Hindlimb muscle (tissue), 1 donor: ENCODE measurements around the gene OSBPL2. TPM values are rescaled to one million over a fixed set of nuclear protein-coding genes. Genes with fewer than 3 reads are reported as not detected.

Source experiments
- DNase-seq: peaks from one replicate; pipeline ENCODE4 v3.0.0-alpha.2; 2013
- polyA plus RNA-seq: library from polyadenylated mRNA; unstranded; fragments of 120-200 nt; gene quantifications from one replicate; pipeline ENCODE4 v1.2.1, GENCODE V29; 2013; ENCODE audit not compliant: insufficient read length

OSBPL2 gene
- polyA plus RNA-seq, 1 donor: 30.3 TPM

DNA sequence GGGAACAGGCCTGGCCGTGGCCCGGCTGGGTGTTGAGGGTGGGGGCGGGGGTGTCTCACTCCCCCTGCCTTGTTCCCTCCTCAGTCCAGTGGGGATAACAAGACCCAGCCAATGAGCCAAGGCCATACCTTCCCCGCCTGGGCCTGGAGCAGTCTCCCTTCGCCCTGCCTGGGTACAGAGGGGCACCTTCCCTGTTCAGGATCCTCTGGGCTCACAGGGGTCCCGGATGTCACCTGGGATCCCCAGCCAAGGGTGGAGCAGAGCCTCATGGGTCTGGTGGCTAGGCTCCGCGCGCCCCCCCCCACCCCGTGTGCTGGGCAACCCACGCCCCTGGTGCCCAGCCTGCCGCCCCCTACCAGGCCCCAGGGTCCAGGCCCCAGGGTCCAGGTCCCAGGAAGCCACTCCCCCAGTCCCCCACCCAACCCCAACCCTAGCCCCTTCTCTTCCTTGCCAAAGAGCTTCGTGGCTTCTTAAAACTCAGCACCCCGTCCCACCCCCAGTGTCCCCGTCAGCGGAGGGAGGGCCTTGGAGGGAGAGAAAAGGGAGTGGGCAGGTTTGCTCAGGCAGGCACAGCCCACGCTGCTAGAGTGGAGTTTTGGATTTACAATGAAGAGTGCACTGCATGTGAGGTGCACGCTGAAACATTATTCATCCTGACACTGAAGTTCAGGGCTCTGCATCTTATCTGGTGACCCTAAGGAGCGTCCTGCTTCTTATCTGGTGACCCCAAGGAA lies 30.1 kb upstream of the OSBPL2 start:
- DNase-seq: no peak

DNA sequence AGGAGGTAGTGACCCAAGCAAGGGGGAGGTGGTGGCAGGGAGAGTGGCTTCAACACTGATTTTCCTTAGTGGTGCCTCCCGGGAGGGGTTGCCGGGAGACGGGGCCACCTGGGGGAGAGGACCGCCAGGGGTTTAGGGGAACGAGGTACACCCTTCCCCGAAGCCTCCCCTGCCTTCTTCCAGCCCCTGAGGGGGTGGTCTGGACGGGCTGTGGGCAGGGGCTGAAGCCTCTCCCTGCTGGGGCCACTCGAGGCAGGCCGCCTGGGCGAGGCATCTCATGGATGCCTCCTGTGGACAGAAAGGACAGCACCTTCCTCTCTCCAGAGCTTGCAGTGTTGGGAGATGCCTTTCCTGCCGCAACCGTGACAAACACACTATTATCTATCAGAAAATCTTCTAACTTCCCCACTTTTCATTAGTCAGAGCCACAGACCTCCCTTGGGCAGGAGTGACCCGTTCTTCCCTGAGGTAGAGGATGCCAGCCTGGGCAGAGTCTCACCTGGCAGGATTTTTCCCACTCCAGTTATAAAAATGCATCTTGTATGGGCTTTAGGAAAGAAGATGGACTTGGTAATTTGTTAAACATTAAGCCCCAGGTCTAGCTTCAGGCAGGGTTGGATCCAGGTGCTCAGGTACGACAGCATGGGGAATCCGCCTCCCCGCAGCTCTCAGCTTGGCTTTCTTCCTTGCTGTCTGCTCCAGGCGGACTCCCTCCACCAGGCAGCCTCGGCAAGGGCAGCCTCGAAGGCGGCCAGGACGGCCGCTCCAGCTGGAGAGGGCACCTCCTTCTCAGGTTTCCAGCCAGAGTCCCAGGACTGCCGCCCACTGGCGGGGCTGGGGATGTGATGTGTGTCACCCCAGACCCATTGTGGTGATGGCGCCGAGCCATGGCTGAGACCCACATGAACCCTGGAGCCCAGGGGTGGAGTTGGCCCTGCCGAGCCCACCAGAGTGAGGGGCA lies 29.2 kb upstream of the OSBPL2 start:
- DNase-seq: no peak

DNA sequence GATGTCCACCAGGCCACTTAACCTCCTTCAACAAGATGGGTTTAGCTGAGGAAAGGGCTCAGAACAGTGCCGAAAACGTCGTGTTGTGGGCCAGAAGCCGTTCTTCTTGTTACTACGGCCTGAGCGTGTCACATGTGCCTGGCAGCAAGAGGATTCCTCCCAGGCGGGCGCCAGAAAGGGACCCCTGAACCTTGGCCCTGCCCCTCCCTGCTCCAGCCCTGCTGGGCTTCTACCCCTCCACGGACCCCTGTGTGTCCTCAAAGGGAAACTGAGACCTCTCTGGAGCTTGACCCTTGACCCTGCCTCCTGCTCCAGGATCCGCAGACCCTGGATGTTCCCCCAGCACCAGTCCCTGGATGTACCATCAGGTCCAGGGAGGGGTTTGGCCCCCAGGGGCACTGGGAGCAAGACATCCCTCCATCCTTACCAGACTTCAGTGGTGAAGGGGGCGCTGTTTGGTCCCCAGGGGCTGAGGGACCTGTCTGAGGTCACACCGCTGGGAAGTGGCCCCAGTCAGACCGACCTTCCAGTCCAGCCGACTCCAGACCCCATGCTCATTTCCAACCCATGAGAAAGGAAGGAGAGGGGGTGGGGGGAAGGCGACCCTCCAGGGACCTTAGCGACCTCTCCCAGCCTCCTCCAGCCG lies 28.3 kb upstream of the OSBPL2 start:
- no peak for DNase-seq

DNA sequence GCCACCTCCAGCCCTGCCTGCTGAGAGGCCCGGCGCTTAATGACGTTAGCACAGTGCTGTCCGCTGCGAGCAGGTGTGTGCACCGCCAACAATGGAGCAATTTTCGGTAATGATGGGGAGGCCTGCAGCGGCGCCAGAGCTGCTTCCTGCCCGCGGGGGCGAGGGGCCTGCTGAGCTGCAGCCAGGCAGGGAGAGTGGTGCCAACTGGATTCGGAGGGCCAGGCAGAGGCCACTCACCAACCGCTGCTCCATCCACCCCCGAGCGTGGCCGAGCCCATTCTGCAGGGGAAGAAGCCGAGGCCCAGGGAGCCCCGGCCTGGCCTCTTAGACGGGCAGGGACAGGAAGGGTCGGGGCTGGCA lies 27.8 kb upstream of the OSBPL2 start:
- no peak for DNase-seq

DNA sequence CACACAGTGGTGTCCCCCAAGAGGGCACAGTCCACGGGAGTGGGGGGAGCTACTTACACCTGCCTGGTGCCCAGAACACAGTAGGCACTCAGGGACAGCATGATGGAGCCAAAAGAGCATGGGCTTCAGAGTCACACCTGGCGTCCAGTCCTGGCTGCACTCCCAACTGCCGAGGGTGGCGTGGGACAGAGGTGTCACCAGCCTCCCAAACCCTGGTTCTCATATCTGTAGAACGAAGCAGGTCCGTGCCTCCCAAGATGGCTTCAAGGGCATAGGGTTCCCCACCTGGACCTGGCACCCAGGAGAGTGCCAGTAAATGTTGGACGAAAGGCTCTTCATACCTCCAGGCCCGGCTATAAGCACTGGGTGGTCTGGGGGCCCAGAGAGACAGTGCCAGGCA lies 27.1 kb upstream of the OSBPL2 start:
- no peak for DNase-seq

DNA sequence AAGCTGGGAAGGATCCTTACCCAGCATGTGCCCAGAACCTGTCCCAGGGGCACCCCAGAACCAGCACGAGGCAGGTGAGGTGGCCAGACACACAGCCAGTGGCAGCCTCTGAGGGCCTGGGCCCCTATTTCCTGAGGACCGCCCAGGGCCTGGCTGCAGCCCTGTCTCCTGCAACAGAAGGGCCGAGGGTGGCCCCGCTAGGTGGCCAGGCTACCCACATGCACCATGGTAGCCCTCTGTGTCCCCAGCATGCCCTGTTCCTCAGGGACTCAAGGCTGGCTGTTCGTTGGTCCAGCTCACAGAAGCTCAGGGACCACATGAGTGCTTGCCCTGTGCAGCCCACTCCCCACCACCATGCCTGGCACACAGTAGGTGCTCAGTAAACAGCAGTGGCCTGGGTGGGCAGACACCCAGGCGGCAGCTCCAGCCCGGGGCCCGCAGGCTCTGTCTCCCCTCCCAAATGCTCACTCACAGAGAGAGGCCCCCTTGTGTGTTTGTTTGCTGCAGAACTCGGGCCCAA lies 26.5 kb upstream of the OSBPL2 start:
- no peak for DNase-seq

DNA sequence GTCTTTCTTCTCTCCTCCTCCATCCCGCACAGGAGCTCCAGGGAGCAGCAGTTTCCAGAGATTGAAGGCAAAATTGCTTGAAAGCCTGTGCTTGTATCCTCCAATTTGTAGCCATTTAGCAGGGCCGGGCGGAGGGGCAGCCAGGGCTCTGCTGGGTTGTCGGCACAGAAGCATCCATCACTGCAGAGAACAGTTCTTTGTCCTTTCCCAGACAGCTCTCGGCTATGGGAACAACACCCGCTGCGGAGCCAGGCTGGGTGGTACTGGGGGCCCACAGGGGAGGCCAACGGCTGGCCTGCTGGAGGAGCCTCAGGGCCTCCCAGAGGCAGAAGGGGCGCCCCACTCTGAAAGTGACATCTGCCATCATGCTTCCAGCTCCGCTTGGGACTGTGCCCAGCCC lies 26.0 kb upstream of the OSBPL2 start:
- no peak for DNase-seq

DNA sequence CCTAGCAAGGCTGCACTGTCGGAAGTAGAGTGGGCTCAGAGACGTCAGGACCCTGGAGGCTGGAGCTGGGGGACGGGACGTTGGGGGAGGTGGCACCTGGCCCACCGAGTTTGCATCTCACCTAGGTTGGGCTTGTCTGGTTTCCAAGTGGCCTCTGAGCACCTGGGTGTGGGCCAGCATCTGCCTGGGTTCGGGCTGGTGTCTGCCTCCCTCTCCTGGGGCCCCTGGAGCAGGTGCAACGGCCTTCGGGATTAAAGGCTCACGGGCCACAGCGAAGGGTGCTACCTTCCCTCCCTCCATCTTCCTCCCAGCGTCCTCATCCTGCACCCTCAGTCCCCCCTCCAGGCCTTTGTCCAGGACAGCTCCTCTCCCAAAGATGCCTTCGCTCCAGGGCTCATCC lies 24.3 kb upstream of the OSBPL2 start:
- DNase-seq: no peak

DNA sequence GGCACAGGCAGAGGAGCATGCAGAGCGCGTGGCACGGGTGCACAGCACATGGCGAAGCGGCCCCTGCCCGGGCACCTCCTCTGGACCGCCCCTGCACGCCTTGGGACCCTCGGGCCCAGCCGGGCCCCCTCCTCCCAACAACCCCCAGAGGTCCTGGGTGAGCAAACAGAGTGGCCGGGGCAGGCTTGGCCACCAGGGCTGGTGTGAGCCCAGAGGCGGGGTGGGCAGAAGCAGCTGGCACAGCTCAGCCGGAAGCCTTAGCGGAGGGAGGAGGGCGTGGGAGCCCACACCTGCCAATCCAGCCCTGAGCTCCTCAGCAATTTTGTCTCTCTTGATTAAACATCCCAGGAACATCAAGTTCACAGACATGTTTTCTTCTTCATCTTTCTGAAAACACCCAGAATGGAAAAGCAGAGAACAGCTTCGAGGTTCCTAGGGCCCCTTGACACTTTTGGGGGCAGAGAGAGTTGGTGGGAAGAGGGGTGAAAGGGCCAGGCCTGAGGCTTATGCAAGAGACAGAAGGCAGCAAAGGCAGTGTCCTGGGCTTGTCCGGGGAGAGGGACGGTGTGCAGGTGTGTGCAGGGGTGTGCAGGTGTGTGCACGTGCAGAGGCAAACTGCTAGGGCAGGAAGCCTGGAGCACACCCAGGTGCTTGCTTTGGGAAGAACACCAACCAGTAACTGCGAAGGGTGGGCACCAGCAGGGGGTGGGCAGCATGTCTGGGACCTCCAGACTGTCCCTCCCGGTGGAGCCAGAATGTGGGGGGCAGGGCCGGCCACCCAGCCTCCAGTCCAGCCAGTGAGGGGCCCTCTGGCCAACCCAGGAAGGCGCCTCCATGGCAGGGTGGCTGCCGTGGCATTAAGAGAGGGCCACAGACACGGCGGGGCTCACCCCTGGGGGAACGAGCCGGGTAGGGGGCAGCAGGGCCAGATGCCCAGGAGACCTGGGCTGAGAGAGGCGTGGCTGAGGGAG lies 23.0 kb upstream of the OSBPL2 start:
- DNase-seq: no peak

DNA sequence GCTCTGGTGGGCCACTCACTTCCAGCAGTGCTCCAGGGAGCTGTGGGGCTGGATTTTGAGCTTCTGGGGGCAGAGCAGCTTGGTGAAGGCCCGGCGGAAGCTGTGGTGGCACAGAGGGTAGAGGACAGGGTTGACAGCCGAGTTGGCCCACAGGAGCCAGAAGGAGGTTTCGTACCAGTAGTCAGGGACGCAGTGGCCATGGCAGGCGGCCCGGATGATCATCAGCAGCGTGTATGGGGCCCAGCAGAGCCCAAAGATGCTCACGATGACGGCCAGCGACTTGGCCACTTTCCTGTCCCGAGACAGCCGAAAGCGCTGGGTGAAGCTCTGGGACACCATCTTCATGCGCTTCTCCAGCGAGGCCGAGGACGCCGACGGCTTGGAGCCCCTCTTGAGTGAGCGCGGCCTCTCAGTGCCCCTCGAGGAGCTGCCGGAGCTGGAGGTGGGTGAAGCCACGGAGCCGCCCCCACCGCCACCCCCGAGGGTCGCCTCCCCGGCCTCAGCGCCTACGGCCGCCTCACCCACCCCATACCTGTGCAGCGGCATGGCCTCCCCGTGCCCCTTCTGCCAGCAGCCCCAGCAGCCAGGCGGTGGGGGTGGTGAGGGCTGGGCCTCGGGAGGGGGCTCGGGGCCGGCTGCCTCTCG lies 22.2 kb upstream of the OSBPL2 start:
- no peak for DNase-seq

DNA sequence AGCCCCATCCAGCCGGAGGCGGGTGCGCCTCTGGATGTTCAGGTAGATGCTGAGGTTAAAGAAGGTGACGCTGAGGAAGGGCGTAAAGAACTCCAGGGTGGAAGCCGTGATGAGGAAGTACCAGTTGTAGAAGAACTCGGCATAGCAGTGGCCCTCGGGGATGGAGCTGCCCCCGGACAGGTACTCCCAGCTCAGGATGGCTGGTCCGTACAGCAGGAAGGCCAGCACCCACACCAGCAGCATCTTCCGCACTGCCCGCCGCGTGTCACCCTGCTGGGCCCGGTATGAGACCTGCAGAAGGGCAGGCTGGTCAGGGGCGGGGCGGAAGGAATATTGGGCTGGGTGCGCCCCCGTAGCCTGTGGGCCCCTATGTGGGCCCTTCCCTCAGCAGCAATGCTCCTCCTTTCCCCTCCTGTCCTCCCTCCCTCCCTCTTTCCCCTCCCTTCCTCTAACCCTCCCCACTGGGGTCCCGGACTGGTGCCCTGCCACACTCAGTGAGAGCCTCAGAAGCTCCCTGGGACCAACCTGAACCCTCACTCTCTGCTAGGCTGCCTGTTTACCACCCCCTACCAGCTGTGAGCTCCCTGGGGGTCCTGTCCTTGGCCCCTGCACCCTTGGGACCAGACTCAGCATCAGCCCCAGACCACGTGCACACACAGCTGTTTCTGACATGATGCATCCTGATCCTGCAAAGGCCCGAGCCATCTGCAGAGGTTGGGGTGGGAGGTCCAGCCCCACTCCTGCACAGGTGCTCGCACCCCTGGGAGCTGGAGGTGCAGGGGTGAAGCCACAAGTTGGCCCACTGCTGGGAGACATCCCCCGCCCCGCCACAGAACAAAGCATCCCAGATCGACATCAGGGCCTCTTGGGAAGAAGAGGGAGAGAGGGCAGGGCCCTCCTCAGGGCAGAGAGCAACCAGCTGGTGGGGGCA lies 21.4 kb upstream of the OSBPL2 start:
- DNase-seq: no peak

DNA sequence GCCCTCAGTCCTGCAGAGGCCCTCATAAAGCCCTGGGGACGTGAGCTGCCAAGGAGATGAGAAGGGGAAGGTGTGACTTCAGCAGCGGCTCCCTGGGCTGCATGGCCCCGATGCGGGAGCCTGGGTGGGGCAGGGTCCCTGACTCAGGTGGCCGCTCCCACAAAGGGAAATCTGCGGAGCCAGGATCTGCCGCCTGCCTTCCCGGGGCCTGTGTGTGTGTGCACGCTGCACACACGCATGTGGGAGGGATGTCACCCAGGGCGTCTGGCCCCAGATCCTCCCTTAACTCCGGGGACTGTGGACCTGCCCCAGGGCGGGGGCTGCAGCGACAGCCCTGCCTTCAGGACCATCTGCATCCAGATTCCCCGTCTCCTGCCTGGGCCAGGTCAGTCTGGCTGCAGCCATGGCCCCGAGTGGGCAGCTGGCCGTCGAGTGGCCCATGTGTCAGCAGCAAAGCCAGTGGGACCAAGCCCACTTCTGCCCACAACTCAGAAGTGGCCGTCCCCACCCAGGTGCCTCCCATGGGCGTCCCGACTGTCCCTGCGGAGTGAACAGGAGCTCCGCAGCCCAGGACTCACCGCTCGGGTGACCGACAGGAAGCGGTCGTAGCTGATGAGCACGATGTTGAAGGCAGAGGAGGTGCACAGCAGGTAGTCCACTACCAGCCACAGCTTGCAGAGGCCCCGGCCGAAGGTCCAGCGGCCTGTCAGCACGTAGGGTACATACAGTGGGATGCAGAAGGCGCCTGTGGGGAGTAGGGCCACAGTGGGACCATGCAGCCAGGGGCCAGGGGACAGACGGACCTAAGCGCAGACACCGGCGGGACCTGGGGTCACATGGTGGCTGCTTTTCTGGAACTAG lies 20.2 kb upstream of the OSBPL2 start:
- no peak for DNase-seq

DNA sequence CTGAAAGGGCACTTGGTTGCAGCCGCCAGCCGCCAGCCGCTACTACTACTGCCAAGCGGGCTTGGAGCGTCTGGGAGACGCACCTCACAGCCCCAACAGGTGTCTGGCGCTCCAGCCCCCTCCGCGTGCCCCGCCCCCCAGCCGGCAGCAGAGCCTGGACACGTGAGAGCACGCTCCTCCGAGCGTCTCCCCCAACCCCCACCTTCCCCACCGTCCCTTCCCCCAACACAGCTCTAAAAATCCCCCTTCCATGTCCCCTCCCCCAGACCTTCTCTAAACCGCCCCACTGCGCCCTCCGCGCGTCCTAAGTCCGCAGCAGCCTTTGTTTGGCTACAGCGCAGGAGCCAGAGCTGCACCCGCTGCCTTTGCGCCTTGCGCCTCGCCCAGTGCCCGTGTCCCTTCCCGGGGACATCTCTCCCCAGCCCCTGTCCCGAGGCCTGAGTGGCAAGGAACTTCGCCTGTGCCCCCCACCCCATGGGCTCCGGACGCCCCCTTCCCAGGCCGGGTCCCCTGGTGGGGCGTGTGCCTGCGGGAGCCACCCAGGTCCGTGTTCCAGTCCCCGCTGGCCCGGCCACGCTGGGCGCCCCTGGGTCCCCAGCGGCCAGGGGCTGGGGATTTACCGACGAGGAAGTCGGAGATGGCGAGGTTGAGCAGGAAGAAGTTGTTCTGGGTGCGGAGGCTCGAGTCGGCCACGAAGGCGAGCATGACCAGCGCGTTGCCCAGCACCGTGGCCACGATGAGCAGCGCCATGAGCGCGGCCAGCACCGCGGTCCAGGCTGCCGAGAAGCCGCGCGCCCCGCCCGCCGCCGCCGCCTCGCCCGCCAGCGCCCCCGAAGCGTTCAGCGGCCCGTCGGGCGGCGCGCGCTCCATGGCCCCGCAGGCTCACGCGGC lies 19.0 kb upstream of the OSBPL2 start:
- no peak for DNase-seq

DNA sequence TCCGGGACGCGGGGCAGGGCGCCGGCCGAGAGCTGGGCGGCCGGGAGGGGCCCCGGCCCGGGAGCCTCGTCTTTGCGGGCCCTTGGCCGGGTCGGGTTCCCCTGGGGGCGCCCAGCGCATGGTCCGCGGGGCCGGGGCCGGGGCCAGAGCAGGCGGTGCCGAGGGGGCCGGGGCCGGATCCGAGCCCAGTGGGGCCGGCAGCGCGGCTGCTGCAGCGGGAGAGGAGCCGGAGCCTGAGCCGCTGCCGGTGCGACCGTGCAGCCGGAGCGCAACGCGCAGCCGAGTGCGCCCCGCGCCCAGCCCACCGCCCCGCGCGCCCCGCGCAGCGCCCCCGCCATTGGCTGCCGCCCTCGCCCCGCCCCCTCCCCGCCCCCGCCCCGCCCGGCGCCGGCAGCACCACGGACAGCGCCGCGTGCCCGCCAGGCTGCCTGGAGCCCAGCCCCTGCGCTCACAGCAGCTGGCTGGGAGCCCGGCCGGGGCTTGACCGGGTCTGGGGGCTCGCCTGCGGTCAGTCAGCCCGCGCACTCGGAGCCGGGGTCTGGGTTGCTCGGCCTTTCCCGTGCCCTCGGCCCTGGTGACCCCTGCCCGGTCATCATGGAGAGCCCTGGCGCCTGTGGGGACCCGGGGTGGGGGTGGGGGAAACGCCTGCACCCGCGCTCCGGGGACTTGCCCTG lies 18.2 kb upstream of the OSBPL2 start, which contains the start of gene HRH3:
TSS of gene HRH3 (minus strand) at position 287 of the 674 bp plus-strand sequence. CDS start 308 bp downstream, outside the sequence.
- DNase-seq: peak; percentile 54

DNA sequence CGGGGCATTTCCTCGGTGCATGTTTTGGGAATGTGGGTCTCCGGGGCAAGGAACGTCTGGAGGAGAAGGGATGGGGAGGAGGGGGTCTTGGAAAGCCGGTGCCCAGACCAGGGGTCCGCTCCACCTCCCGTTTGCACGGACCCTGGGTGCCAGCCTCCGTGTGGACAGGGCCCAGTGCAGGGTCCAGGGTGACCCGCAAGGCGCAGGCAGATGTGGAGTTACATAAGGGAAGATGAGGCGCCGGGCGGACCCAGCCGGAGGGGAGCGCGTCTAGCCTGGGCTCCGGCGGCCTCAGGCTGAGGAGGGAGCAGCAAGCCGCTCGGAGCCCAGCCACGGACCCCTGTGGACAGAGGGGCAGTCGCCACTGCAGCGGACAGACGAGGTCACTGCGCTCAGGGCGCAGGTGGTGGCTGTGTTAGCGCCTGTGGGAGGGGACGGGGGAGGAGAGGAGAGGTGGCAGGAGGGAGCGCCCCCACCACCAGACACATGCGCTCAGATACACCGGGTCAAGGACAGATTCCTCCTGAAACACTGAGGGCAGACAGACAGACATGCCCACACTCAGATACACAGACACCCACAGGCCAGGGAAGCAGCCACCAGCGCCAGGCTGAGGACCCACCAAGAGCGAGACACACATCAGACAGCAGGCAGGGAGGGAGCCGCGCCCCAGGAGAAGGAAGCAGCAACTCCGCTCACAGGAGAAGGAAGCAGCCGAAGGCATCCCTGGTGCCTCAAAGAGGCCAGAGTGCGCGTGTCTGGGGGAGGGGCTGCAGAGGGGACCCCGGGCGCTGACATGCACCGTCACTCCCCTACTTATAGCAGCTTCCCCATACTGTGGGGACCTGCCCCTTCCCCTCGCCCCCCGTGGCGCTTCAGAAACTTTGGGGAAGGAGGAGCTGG lies 17.4 kb upstream of the OSBPL2 start:
- no peak for DNase-seq

DNA sequence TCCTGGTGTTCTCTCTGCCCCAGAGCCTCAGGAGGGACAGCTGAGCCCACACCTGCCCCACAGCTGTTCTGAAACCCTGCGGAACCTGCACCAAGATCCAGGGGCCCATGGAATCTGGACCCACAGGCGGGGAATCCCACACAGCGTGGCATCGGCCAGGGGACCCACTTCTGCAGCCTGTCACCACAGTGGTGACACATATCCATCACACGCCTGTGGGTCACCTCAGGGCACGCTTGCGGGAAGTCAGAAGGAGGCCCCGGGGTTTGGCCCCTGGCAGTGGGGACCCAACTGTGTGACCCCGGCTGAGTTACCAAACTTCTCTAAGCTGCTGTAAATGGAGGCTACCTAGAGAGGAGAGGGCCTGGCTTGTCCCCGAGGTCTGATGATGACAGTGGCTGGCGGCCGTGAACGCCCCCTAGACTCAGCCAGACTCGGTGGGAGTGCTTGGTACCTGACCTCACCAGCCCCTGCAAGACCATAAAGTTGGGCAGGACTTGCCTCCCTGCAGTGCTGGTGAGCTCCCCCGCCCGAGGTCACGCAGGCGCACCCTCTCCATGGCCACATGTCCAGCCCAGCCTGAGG lies 16.0 kb upstream of the OSBPL2 start:
- DNase-seq: no peak
